ENCODE measurements around the gene CDC5L. TPM values are rescaled to one million over a fixed set of nuclear protein-coding genes. Genes with fewer than 3 reads are reported as not detected.

The CDC5L gene
- total RNA-seq, 2 experiments from 2014 or later: 22.2 to 26.2 TPM

DNA sequence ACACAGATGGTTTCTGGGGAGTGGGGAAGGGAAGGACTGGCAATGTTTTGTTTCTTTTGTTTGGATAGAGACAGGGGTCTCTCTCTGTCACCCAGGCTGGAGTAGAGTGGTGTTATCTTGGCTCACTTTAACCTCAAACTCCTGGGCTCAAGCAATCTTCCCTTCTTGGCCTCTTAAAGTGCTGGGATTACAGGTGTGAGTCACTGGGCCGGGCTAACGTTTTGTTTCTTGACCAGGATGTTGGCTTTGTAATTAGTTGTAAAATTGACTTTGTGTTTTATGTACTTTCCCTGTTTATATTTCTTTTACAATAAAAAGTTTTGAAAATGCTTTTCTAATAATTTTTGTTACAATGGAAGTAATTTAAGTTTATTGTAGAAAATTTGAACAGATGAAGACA lies 34.2 kb upstream of the CDC5L start:
- no peaks in the 10 kb centered on the region for H3K9me3 Mint-ChIP-seq (ENCODE audit: low read depth)
- H3K27ac Mint-ChIP-seq: no peak overlapping the region
- no peak for ATAC-seq
- CTCF ChIA-PET: interaction anchor here (1.2 kb wide), 1 partner anchor 13 kb away, joined by 3 read pairs; no protein-coding TSS in a partner anchor
- H3K4me1 Mint-ChIP-seq: peaks cover 3% of the 10 kb centered on the region
- H3K27me3 Mint-ChIP-seq: peaks cover 26% of the 10 kb centered on the region
- H3K4me3 Mint-ChIP-seq: no peak overlapping the region
- peaks cover 1% of the 10 kb centered on the region for H3K36me3 Mint-ChIP-seq
- no peak for DNase-seq

DNA sequence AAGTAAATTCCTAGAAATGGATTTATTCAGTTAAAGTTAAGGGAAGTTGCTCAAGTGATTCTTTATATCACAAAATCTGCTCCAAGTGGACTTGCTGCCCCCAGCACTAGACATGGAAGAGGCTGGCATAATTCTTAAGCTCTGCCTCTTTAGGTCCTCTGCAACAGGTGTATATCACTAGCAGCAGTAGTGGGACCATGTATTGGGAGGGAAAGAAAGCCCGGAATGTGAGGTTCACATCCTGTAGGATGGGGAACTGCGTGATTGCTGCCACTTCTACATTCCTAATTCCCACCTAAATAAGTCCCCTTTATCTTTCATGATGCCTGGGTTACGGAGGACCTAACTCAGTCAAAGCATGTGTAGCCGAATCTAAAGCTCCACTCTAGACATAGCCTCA lies 31.9 kb upstream of the CDC5L start:
- H3K27me3 Mint-ChIP-seq: peaks cover 36% of the 10 kb centered on the region
- no peaks in the 10 kb centered on the region for H3K4me1 Mint-ChIP-seq
- no peaks in the 10 kb centered on the region for H3K9me3 Mint-ChIP-seq (ENCODE audit: low read depth)
- ATAC-seq (no peak), DNase-seq (no peak)
- no peak overlapping the region for H3K4me3 Mint-ChIP-seq
- H3K36me3 Mint-ChIP-seq: peaks cover 1% of the 10 kb centered on the region
- CTCF ChIA-PET: no interaction called here
- no peak overlapping the region for H3K27ac Mint-ChIP-seq

DNA sequence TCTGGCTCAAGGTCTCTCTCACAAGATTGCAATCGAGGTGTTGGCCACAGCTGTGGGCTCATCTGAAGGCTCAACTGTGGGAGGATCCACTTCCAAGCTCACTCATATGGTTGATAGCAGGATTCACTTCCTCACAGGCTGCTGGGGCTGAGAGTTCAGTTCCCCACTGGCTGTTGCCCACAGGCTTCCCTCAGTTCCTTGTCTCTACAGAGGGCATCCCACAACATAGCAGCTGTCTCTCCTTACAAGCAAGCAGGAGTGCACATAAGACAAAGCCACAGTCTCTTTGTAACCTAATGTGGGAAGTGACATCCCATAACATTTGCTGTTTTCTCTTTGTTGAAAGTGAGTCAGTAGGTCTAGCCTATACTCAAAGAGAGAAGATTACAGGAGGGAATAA lies 31.0 kb upstream of the CDC5L start:
- Mint-ChIP-seq H3K9me3 (ENCODE audit: low read depth) (no peaks in the 10 kb centered on the region), H3K27me3 (peaks cover 38% of the 10 kb centered on the region), H3K27ac (no peak overlapping the region), H3K4me3 (no peak overlapping the region), H3K36me3 (peaks cover 1% of the 10 kb centered on the region), H3K4me1 (no peaks in the 10 kb centered on the region)
- DNase-seq (no peak), ATAC-seq (no peak)
- CTCF ChIA-PET: no interaction called here

DNA sequence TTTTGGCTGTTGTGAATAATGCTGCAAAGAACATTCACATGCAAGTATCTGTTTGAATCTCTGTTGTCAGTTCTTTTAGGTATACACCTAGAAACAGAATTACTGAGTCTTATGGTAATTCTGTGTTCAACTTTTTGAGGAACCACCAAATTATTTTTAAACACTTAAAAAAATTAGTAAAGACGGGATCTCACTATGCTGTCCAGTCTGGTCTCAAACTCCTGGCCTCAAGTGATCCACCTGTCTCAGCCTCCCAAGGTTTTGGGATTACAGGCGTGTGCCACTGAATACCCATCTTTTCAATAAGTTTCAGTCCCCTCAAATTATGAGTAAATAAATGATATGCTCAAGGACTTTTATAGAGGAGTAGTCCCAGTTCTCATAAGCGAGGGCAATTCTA lies 27.5 kb upstream of the CDC5L start:
- Mint-ChIP-seq H3K36me3 (peaks cover 1% of the 10 kb centered on the region), H3K27me3 (peaks cover 49% of the 10 kb centered on the region), H3K4me1 (no peaks in the 10 kb centered on the region), H3K9me3 (ENCODE audit: low read depth) (no peaks in the 10 kb centered on the region), H3K4me3 (no peak overlapping the region), H3K27ac (no peak overlapping the region)
- no peak for DNase-seq
- CTCF ChIA-PET: no interaction called here
- ATAC-seq: no peak

DNA sequence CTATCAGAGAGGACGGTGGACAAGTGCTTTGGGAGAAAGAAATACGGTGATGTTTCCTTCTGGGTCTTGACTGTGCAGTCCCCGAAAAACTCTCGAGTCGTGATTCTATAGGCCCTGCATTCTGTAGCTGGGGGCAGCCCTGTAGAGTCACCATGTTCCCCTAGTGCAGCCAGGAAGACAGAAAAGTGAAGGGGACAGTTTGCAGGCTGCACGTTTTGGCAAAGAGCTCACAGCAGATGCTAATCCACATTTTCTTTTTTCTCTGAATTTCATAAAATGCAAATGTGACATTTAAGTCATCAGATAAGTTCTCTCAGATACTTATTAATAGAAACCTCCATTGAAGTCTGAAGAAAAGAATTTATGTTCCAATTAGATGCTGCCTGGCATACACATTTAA lies 25.6 kb upstream of the CDC5L start:
- no peak for DNase-seq
- Mint-ChIP-seq H3K27ac (no peak overlapping the region), H3K27me3 (peaks cover 35% of the 10 kb centered on the region), H3K36me3 (peaks cover 1% of the 10 kb centered on the region), H3K4me1 (no peaks in the 10 kb centered on the region), H3K4me3 (no peak overlapping the region), H3K9me3 (ENCODE audit: low read depth) (no peaks in the 10 kb centered on the region)
- ATAC-seq: no peak
- CTCF ChIA-PET: no interaction called here

DNA sequence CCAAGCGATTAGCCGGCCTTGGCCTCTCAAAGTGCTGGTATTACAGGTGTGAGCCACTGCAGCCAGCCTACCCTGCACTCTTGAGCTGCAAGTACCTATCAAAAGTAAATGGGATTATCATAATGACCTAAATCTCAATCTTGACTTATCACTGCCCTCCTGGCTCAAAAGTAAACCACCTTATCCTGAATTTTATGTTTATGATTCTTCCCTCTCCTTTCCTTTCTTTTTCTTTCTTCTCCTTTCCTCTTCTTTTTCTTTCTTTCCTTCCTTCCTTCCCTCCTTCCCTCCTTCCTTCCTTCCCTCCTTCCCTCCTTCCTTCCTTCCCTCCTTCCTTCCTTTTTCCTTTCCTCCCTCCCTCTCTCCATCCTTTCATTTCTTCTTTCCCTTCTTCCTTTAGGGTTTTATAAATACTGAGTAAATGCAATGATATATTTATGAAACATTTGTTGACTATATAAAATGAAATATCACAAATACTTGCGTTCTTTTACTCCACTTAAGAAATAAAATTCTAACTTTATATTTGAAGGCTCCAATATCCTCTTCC lies 24.1 kb upstream of the CDC5L start:
- peaks cover 26% of the 10 kb centered on the region for H3K27me3 Mint-ChIP-seq
- H3K4me1 Mint-ChIP-seq: peaks cover 8% of the 10 kb centered on the region
- H3K4me3 Mint-ChIP-seq: no peak overlapping the region
- CTCF ChIA-PET: no interaction called here
- DNase-seq: no peak
- no peaks in the 10 kb centered on the region for H3K36me3 Mint-ChIP-seq
- no peak for ATAC-seq
- no peaks in the 10 kb centered on the region for H3K9me3 Mint-ChIP-seq (ENCODE audit: low read depth)
- H3K27ac Mint-ChIP-seq: no peak overlapping the region

DNA sequence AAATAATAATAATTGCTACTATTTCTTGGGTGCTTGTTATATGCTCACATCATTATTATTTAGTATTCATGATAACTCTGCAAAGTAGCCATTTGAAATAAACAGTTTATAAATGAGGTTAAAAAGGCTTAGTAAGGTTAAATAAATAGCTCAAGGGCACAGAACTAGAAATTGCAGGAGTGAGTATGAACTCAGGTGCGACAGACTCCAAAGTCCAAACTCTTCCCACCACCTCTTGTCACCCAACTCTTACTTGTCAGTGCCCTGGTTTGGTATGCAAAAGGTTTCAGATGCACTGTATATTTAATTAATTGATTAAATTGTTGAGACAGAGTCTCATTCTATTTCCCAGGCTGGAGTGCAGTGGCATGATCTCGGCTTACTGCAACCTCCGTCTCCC lies 20.7 kb upstream of the CDC5L start:
- H3K4me3 Mint-ChIP-seq: no peak overlapping the region
- peaks cover 8% of the 10 kb centered on the region for H3K4me1 Mint-ChIP-seq
- CTCF ChIA-PET: no interaction called here
- H3K9me3 Mint-ChIP-seq (ENCODE audit: low read depth): no peaks in the 10 kb centered on the region
- H3K27ac Mint-ChIP-seq: no peak overlapping the region
- DNase-seq: no peak
- no peak for ATAC-seq
- no peaks in the 10 kb centered on the region for H3K36me3 Mint-ChIP-seq
- peaks cover 19% of the 10 kb centered on the region for H3K27me3 Mint-ChIP-seq

DNA sequence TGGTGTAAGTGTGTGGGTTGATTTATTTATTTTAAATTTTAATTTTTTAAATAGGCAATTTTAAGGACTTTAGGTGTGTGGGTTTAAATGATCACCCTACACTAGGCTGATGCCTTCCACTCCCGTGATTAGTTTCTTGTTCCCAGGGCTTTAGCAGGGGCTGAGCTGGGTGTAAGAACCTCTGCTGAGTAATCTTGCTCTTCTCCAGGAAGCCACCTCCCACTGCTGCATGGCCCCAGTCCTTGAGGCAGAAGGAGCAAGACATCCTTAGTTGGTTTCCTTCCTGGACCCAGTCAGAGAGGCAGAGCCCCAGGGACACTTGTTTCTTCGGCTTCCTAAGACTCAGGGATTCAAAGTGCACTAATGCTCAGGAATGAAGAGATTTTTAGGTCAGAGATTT lies 19.8 kb upstream of the CDC5L start:
- H3K4me3 Mint-ChIP-seq: no peak overlapping the region
- ATAC-seq (peak; percentile 69), DNase-seq (peak; percentile 45)
- H3K4me1 Mint-ChIP-seq: peaks cover 8% of the 10 kb centered on the region
- H3K36me3 Mint-ChIP-seq: no peaks in the 10 kb centered on the region
- H3K27me3 Mint-ChIP-seq: peaks cover 14% of the 10 kb centered on the region
- CTCF ChIA-PET: no interaction called here
- no peaks in the 10 kb centered on the region for H3K9me3 Mint-ChIP-seq (ENCODE audit: low read depth)
- no peak overlapping the region for H3K27ac Mint-ChIP-seq

DNA sequence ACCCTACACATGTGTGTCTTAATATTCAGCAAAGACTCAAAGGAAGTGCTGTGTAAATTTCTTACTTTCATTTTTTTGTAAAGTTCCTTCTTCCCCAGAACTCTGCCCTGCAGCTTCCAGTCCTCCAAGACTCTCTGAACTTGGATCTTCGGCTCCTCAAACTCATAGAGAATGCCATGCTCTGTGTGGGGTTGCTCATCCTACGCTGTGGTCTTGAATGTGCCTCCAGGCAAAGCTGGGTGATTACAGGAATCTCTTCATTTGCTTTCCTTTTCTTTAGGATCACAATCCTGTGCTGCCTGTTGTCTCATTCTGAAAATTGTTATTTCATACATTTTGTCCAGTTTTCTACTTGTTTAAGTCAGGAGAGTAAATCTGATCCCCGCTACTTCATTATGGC lies 14.5 kb upstream of the CDC5L start:
- CTCF ChIA-PET: no interaction called here
- Mint-ChIP-seq H3K4me1 (peaks cover 7% of the 10 kb centered on the region), H3K36me3 (no peaks in the 10 kb centered on the region), H3K4me3 (no peak overlapping the region), H3K27ac (no peak overlapping the region), H3K9me3 (ENCODE audit: low read depth) (no peaks in the 10 kb centered on the region), H3K27me3 (peaks cover 31% of the 10 kb centered on the region)
- ATAC-seq (no peak), DNase-seq (no peak)

DNA sequence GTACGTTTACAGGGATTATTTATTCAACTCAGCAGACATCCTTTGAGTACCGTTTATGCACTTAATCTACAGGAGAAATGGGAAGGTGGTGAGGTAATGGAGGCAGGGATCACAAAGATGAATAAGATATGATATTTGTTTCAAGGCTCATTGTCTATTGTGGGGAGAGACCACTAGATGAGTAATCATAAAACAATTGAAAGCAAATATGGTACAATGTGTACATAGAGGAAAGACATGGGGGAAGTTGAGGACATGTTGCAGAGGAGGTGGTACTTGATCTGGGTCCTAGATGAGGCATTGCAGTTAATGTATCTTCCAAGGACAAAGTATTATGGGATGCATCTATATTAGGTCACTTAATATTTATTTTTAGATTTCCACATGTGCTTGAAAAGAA lies 13.7 kb upstream of the CDC5L start:
- Mint-ChIP-seq H3K4me1 (peaks cover 5% of the 10 kb centered on the region), H3K4me3 (no peak overlapping the region), H3K9me3 (ENCODE audit: low read depth) (no peaks in the 10 kb centered on the region), H3K36me3 (no peaks in the 10 kb centered on the region), H3K27me3 (peaks cover 26% of the 10 kb centered on the region), H3K27ac (no peak overlapping the region)
- ATAC-seq: no peak
- CTCF ChIA-PET: no interaction called here
- no peak for DNase-seq

DNA sequence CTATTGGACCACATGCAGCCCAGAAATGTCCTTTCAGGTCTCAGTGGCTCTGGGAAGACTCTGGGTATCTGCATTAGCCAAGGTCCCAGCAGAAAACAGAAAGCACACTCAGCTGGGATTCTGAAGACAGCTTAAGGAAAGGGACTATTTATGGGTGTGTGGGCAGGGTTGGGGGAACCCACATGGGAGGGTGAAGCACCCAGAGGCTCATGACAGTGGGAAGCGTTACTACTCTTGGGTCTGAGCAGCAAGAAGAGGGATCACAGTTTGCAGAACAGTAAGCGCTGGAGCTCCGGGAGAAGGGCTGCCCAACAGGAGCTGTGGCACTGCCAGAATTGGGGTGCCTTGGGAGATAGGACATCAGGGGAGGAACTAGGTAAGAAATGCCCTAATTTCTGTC lies 12.4 kb upstream of the CDC5L start:
- CTCF ChIA-PET: no interaction called here
- Mint-ChIP-seq H3K9me3 (ENCODE audit: low read depth) (no peaks in the 10 kb centered on the region), H3K4me1 (peaks cover 5% of the 10 kb centered on the region), H3K36me3 (no peaks in the 10 kb centered on the region), H3K27me3 (peaks cover 27% of the 10 kb centered on the region), H3K27ac (no peak overlapping the region), H3K4me3 (no peak overlapping the region)
- ATAC-seq (no peak), DNase-seq (no peak)

DNA sequence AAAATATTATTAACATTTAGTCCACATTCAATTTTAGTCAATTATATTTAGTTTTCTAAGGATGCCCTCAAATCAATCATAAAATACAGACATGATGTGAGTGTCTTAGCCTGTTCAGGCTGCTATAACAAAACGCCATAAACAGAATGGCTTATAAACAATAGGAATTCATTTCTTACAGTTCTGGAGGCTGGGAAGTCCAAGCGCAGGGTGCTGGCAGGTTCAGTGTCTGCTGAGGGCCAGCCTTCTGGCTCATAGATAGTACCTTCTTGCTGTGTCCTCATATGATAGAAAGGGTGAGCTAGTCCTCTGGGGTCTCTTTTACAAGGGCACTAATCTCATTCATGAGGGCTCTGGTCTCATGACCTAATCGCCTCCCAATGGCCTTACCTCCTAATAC lies 10.0 kb upstream of the CDC5L start:
- no peaks in the 10 kb centered on the region for H3K36me3 Mint-ChIP-seq

DNA sequence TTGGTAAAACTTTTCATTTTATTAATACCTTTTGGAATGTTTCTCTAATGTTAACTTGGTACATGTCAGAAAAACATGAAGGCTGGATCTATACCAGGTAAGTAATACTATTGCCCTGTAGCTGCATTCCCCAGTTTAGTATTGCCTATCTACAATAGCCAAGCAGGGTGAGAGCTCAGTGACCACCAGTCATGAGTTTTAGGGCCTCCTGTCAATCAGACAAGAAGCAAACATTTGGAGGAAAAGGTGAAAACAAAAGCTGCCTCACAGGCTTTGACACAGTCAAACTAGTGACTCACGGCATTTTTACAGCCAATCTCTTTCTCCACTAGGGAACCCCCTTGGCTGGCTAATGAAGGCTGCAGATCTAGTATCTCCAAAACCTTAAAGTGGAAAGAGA lies 9.5 kb upstream of the CDC5L start:
- Mint-ChIP-seq H3K4me1 (peaks cover 2% of the 10 kb centered on the region), H3K27me3 (peaks cover 33% of the 10 kb centered on the region), H3K27ac (no peak overlapping the region), H3K4me3 (no peak overlapping the region), H3K36me3 (no peaks in the 10 kb centered on the region), H3K9me3 (ENCODE audit: low read depth) (no peaks in the 10 kb centered on the region)
- CTCF ChIA-PET: no interaction called here
- no peak for DNase-seq
- no peak for ATAC-seq

More for the DNA sequence above, 10.0 kb upstream of the CDC5L start:
- Mint-ChIP-seq H3K4me1 (peaks cover 5% of the 10 kb centered on the region), H3K4me3 (no peak overlapping the region), H3K27ac (no peak overlapping the region), H3K9me3 (ENCODE audit: low read depth) (no peaks in the 10 kb centered on the region), H3K27me3 (peaks cover 37% of the 10 kb centered on the region)
- DNase-seq: no peak
- ATAC-seq: no peak
- CTCF ChIA-PET: no interaction called here

DNA sequence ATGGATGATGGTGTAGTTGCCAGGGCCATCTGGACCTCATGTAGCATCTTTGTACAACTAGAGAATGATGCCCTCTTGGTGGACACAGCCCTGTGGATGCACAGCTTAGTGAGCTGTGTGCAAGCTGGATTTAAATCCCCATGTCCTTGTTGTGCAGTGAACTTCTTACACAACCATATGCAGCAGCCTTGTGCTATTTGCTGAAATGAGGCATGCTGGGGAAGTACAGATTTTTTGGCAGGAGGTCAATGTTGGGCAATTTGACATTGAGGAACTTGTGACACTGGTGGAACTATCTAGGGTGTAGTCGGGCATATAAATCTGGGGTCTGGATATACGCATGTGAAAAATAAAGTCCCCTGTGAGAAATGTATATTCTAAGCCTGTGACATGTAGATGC lies 5.8 kb upstream of the CDC5L start:
- Mint-ChIP-seq H3K4me3 (no peak overlapping the region), H3K27me3 (peaks cover 21% of the 10 kb centered on the region), H3K27ac (no peak overlapping the region), H3K36me3 (no peaks in the 10 kb centered on the region), H3K9me3 (ENCODE audit: low read depth) (no peaks in the 10 kb centered on the region), H3K4me1 (peaks cover 3% of the 10 kb centered on the region)
- CTCF ChIA-PET: no interaction called here
- no peak for ATAC-seq
- DNase-seq: no peak

DNA sequence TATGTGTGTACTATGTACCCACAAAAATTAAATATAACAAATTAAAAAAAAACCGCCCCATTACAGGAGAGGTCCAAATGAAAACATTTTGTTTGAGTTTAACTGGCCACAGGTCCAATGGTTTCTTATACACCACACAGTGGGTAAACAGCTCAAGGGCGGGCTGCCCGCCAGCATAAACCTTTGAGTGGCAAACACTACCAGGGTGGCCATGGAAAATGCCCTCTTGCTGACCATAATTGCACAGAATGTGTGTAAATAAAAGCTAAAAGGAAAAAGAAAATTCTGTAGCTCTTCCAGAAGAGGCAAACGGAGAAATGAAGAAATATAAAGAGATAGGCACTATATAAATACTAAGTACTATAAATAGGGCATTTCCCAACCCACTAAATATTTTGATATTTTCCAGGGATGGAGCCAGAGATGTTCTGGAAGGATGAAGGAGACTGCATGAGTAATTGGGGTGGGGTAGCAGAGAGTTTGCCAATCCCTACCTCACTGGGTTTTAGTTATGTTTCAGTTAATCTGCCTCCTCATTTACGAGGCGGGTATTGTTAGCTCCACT lies 1.1 kb upstream of the CDC5L start:
- no peaks in the 10 kb centered on the region for H3K9me3 Mint-ChIP-seq (ENCODE audit: low read depth)
- H3K27me3 Mint-ChIP-seq: peaks cover 4% of the 10 kb centered on the region
- H3K27ac Mint-ChIP-seq: peak overlapping the region; percentile 94
- CTCF ChIA-PET: interaction anchor here (0.8 to 1.7 kb wide), 4 partner anchors 14 to 117 kb away, joined by 3 to 7 read pairs (median 4); partner anchors contain the start of gene AARS2
- ATAC-seq (no peak), DNase-seq (no peak)
- H3K4me3 Mint-ChIP-seq: peak overlapping the region; percentile 91
- peaks cover 35% of the 10 kb centered on the region for H3K4me1 Mint-ChIP-seq
- peaks cover 19% of the 10 kb centered on the region for H3K36me3 Mint-ChIP-seq

Data from activated CD8-positive, alpha-beta memory T cell treated with anti-CD3 and anti-CD28 coated beads, Interleukin-2, amount 10 ng/mL, durations not matched to agents 7 days and 5 days (primary cell).